Transverse colon (tissue), 3 donors: Measurements from ENCODE around the gene CYFIP1.

Experiments used
- CTCF ChIP-seq, 5 experiments: fragments of 200-600 bp in 3 of 5; fragments of 450-650 bp in 2 of 5; sonication (generic) in 3 of 5; IDR thresholded peaks; 1 replicate in 2 of 5; 2 replicates in 3 of 5; pipeline ENCODE4 v1.5.1; 2016 to 2017; ENCODE audit warnings: antibody characterized with exemption in 5 of 5, inconsistent platforms in 3 of 5, mild to moderate bottlenecking in 2 of 5, moderate library complexity in 1 of 5
- EP300 ChIP-seq: sonication (generic); formaldehyde crosslinking; IDR thresholded peaks from one replicate; pipeline ENCODE4 v1.6.1; 2017; ENCODE audit warnings: antibody characterized with exemption, low read depth
- POLR2A ChIP-seq: fragments of 450-650 bp; IDR thresholded peaks from one replicate; pipeline ENCODE4 v1.6.1; 2016; ENCODE audit warnings: antibody characterized with exemption, mild to moderate bottlenecking, moderate library complexity

GRCh38 chr15:22890296-22890695 is 89.9 kb downstream of the CYFIP1 start:
- TF ChIP-seq EP300, result no peak
- TF ChIP-seq CTCF (IDR thresholded peaks at IDR 0.05), result no peak
- no peak for TF ChIP-seq POLR2A
